ENCODE measurements around the gene CECR2.

Gene CECR2
- total RNA-seq, result 0 to 0.19 (median 0) reads per million in 3 donors

- no peaks in the 10 kb centered on the region for H3K9me3 ChIP-seq (ENCODE audit: control insufficient read depth, low read length)
- DNase-seq, result no peak
- no peak within 1 kb of the TSS for H3K27ac ChIP-seq (ENCODE audit: insufficient read depth, low read length, poor library complexity, severe bottlenecking)
- H3K36me3 ChIP-seq (ENCODE audit: control insufficient read depth, insufficient read depth, low read length), result no peaks in the 10 kb centered on the region
- H3K4me1 ChIP-seq (ENCODE audit: control insufficient read depth, insufficient read depth, low read length, poor library complexity, severe bottlenecking), result peaks cover 13% of the 10 kb centered on the region
- peaks cover 20% of the 10 kb centered on the region for H3K27me3 ChIP-seq (replicated peaks; ENCODE audit: control insufficient read depth, insufficient read depth, low read length, poor library complexity, severe bottlenecking)
- H3K4me3 ChIP-seq (ENCODE audit: insufficient read depth, low read depth, low read length, poor library complexity, severe bottlenecking), result peak within 1 kb of the TSS; percentile 48
Observed at GRCh38 chr22:17369439-17370025, at the start of gene CECR2. Gene CECR2 (plus strand): TSS chr22:17369460. CDS start chr22:17369784, 324 bp downstream.

- Histone ChIP-seq H3K36me3 (ENCODE audit: control insufficient read depth, insufficient read depth, low read length) (no peaks in the 10 kb centered on the region), H3K4me1 (ENCODE audit: control insufficient read depth, insufficient read depth, low read length, poor library complexity, severe bottlenecking) (no peaks in the 10 kb centered on the region), H3K27me3 (replicated peaks; ENCODE audit: control insufficient read depth, insufficient read depth, low read length, poor library complexity, severe bottlenecking) (no peaks in the 10 kb centered on the region), H3K27ac (ENCODE audit: insufficient read depth, low read length, poor library complexity, severe bottlenecking) (no peak overlapping the region), H3K4me3 (ENCODE audit: insufficient read depth, low read depth, low read length, poor library complexity, severe bottlenecking) (no peak overlapping the region), H3K9me3 (ENCODE audit: control insufficient read depth, low read length) (no peaks in the 10 kb centered on the region)
- DNase-seq, result no peak
Observed at GRCh38 chr22:17319546-17319945, 49.7 kb upstream of the CECR2 start.

DNA sequence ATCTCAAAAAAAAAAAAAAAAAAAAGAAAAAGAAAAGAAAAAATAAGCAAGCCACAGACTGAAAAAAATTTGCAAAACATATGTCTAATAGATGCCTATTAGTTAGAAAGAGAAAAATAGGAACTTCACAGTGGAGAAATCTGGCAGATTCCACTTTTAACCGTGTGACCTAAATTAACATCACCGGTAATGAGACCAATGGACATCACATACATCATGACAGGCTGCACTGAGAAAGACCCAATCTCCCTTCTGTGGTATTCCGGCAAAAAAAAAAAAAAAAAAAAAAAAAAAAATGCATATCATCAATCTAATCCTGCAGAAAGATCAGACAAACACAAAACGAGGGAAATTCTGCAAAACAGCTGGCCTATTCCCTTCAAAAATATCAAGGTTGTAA is 46.7 kb upstream of the CECR2 start:
- Histone ChIP-seq H3K36me3 (ENCODE audit: control insufficient read depth, insufficient read depth, low read length) (no peaks in the 10 kb centered on the region), H3K27me3 (replicated peaks; ENCODE audit: control insufficient read depth, insufficient read depth, low read length, poor library complexity, severe bottlenecking) (no peaks in the 10 kb centered on the region), H3K9me3 (ENCODE audit: control insufficient read depth, low read length) (no peaks in the 10 kb centered on the region), H3K27ac (ENCODE audit: insufficient read depth, low read length, poor library complexity, severe bottlenecking) (no peak overlapping the region), H3K4me1 (ENCODE audit: control insufficient read depth, insufficient read depth, low read length, poor library complexity, severe bottlenecking) (no peaks in the 10 kb centered on the region), H3K4me3 (ENCODE audit: insufficient read depth, low read depth, low read length, poor library complexity, severe bottlenecking) (no peak overlapping the region)
- DNase-seq, result no peak

GRCh38 chr22:17331690-17332089 is 37.6 kb upstream of the CECR2 start:
- no peaks in the 10 kb centered on the region for H3K9me3 ChIP-seq (ENCODE audit: control insufficient read depth, low read length)
- no peaks in the 10 kb centered on the region for H3K4me1 ChIP-seq (ENCODE audit: control insufficient read depth, insufficient read depth, low read length, poor library complexity, severe bottlenecking)
- H3K27ac ChIP-seq (ENCODE audit: insufficient read depth, low read length, poor library complexity, severe bottlenecking), result no peak overlapping the region
- H3K36me3 ChIP-seq (ENCODE audit: control insufficient read depth, insufficient read depth, low read length), result no peaks in the 10 kb centered on the region
- H3K27me3 ChIP-seq (replicated peaks; ENCODE audit: control insufficient read depth, insufficient read depth, low read length, poor library complexity, severe bottlenecking), result no peaks in the 10 kb centered on the region
- H3K4me3 ChIP-seq (ENCODE audit: insufficient read depth, low read depth, low read length, poor library complexity, severe bottlenecking), result no peak overlapping the region
- no peak for DNase-seq

GRCh38 chr22:17332109-17332800 is 37.0 kb upstream of the CECR2 start:
- Histone ChIP-seq H3K4me1 (ENCODE audit: control insufficient read depth, insufficient read depth, low read length, poor library complexity, severe bottlenecking) (no peaks in the 10 kb centered on the region), H3K36me3 (ENCODE audit: control insufficient read depth, insufficient read depth, low read length) (no peaks in the 10 kb centered on the region), H3K27ac (ENCODE audit: insufficient read depth, low read length, poor library complexity, severe bottlenecking) (no peak overlapping the region), H3K4me3 (ENCODE audit: insufficient read depth, low read depth, low read length, poor library complexity, severe bottlenecking) (no peak overlapping the region), H3K27me3 (replicated peaks; ENCODE audit: control insufficient read depth, insufficient read depth, low read length, poor library complexity, severe bottlenecking) (no peaks in the 10 kb centered on the region), H3K9me3 (ENCODE audit: control insufficient read depth, low read length) (no peaks in the 10 kb centered on the region)
- DNase-seq, result no peak

GRCh38 chr22:17334059-17334458 is 35.2 kb upstream of the CECR2 start:
- Histone ChIP-seq H3K36me3 (ENCODE audit: control insufficient read depth, insufficient read depth, low read length) (no peaks in the 10 kb centered on the region), H3K9me3 (ENCODE audit: control insufficient read depth, low read length) (no peaks in the 10 kb centered on the region), H3K4me3 (ENCODE audit: insufficient read depth, low read depth, low read length, poor library complexity, severe bottlenecking) (no peak overlapping the region), H3K27me3 (replicated peaks; ENCODE audit: control insufficient read depth, insufficient read depth, low read length, poor library complexity, severe bottlenecking) (no peaks in the 10 kb centered on the region), H3K4me1 (ENCODE audit: control insufficient read depth, insufficient read depth, low read length, poor library complexity, severe bottlenecking) (no peaks in the 10 kb centered on the region), H3K27ac (ENCODE audit: insufficient read depth, low read length, poor library complexity, severe bottlenecking) (no peak overlapping the region)
- DNase-seq, result no peak

GRCh38 chr22:17334983-17335382 is 34.3 kb upstream of the CECR2 start:
- Histone ChIP-seq H3K4me3 (ENCODE audit: insufficient read depth, low read depth, low read length, poor library complexity, severe bottlenecking) (no peak overlapping the region), H3K9me3 (ENCODE audit: control insufficient read depth, low read length) (no peaks in the 10 kb centered on the region), H3K27ac (ENCODE audit: insufficient read depth, low read length, poor library complexity, severe bottlenecking) (no peak overlapping the region), H3K27me3 (replicated peaks; ENCODE audit: control insufficient read depth, insufficient read depth, low read length, poor library complexity, severe bottlenecking) (no peaks in the 10 kb centered on the region), H3K4me1 (ENCODE audit: control insufficient read depth, insufficient read depth, low read length, poor library complexity, severe bottlenecking) (no peaks in the 10 kb centered on the region), H3K36me3 (ENCODE audit: control insufficient read depth, insufficient read depth, low read length) (no peaks in the 10 kb centered on the region)
- DNase-seq, result no peak

GRCh38 chr22:17336061-17336460 is 33.2 kb upstream of the CECR2 start:
- no peaks in the 10 kb centered on the region for H3K27me3 ChIP-seq (replicated peaks; ENCODE audit: control insufficient read depth, insufficient read depth, low read length, poor library complexity, severe bottlenecking)
- H3K4me3 ChIP-seq (ENCODE audit: insufficient read depth, low read depth, low read length, poor library complexity, severe bottlenecking), result no peak overlapping the region
- no peaks in the 10 kb centered on the region for H3K9me3 ChIP-seq (ENCODE audit: control insufficient read depth, low read length)
- no peaks in the 10 kb centered on the region for H3K36me3 ChIP-seq (ENCODE audit: control insufficient read depth, insufficient read depth, low read length)
- DNase-seq, result no peak
- H3K27ac ChIP-seq (ENCODE audit: insufficient read depth, low read length, poor library complexity, severe bottlenecking), result no peak overlapping the region
- no peaks in the 10 kb centered on the region for H3K4me1 ChIP-seq (ENCODE audit: control insufficient read depth, insufficient read depth, low read length, poor library complexity, severe bottlenecking)

DNA sequence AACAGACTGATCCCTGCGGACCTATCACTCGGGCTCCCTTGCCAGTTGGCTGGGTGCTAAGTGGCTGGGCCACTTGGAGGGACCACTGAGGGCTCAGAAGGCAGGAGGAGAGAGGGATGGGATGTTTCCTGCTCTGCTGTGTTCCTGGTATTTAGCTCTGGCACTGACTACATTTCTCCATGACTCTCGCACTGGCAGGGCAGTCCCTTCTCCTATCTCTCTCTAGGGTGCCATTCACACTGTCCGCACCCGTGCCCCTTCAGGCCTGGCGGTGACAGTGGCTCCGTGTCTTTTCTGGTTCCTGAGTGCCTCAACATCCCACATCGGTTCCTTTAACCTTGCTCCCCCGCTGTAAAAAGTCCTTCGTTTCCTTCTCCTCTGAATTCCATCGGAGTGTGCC is 31.6 kb upstream of the CECR2 start:
- no peak for DNase-seq
- H3K4me1 ChIP-seq (ENCODE audit: control insufficient read depth, insufficient read depth, low read length, poor library complexity, severe bottlenecking), result no peaks in the 10 kb centered on the region
- no peaks in the 10 kb centered on the region for H3K36me3 ChIP-seq (ENCODE audit: control insufficient read depth, insufficient read depth, low read length)
- H3K27ac ChIP-seq (ENCODE audit: insufficient read depth, low read length, poor library complexity, severe bottlenecking), result no peak overlapping the region
- no peaks in the 10 kb centered on the region for H3K27me3 ChIP-seq (replicated peaks; ENCODE audit: control insufficient read depth, insufficient read depth, low read length, poor library complexity, severe bottlenecking)
- H3K9me3 ChIP-seq (ENCODE audit: control insufficient read depth, low read length), result no peaks in the 10 kb centered on the region
- no peak overlapping the region for H3K4me3 ChIP-seq (ENCODE audit: insufficient read depth, low read depth, low read length, poor library complexity, severe bottlenecking)

GRCh38 chr22:17339095-17339693 is 30.1 kb upstream of the CECR2 start:
- no peaks in the 10 kb centered on the region for H3K9me3 ChIP-seq (ENCODE audit: control insufficient read depth, low read length)
- no peaks in the 10 kb centered on the region for H3K27me3 ChIP-seq (replicated peaks; ENCODE audit: control insufficient read depth, insufficient read depth, low read length, poor library complexity, severe bottlenecking)
- no peak for DNase-seq
- H3K36me3 ChIP-seq (ENCODE audit: control insufficient read depth, insufficient read depth, low read length), result no peaks in the 10 kb centered on the region
- no peaks in the 10 kb centered on the region for H3K4me1 ChIP-seq (ENCODE audit: control insufficient read depth, insufficient read depth, low read length, poor library complexity, severe bottlenecking)
- no peak overlapping the region for H3K4me3 ChIP-seq (ENCODE audit: insufficient read depth, low read depth, low read length, poor library complexity, severe bottlenecking)
- no peak overlapping the region for H3K27ac ChIP-seq (ENCODE audit: insufficient read depth, low read length, poor library complexity, severe bottlenecking)
